GM12878 (cell line): ENCODE measurements around the gene NAA38. TPM values are rescaled to one million over a fixed set of nuclear protein-coding genes. Genes with fewer than 3 reads are reported as not detected.
A peak's percentile ranks its signal among the peaks of the same experiment; 100 is the strongest.

Experiments used
- CBFB ChIP-seq: IDR thresholded peaks from 2 replicates; pipeline ENCODE4 v1.6.1; 2016; ENCODE audit warnings: antibody characterized with exemption, low read depth
- EP300 ChIP-seq, 2 experiments: fragments of 150-350 bp in 1 of 2; IDR thresholded peaks; 2 replicates each; pipeline ENCODE4 v1.6.1; 2011 to 2012; ENCODE audit warnings: low read depth in 2 of 2, low read length in 2 of 2, borderline replicate concordance in 1 of 2, improper control_type of control experiment in 1 of 2, inconsistent platforms in 1 of 2; ENCODE audit not compliant: control insufficient read depth in 1 of 2
- HDGF ChIP-seq: fragments of 450-650 bp; IDR thresholded peaks from 2 replicates; pipeline ENCODE4 v1.6.1; 2016; ENCODE audit warnings: antibody characterized with exemption
- MTA2 ChIP-seq: fragments of 450-650 bp; IDR thresholded peaks from 2 replicates; pipeline ENCODE4 v1.6.1; 2016; ENCODE audit warnings: low read depth, mild to moderate bottlenecking, moderate library complexity
- MYC ChIP-seq: IDR thresholded peaks from 2 replicates; pipeline ENCODE4 v1.6.1; 2011; ENCODE audit warnings: mild to moderate bottlenecking, low read length, moderate library complexity, inconsistent platforms; ENCODE audit not compliant: insufficient read depth, insufficient replicate concordance, insufficient read length, severe bottlenecking
- NFYB ChIP-seq: IDR thresholded peaks from 2 replicates; pipeline ENCODE4 v1.6.1; 2011; ENCODE audit warnings: low read depth, mild to moderate bottlenecking, low read length, improper control_type of control experiment, moderate library complexity; ENCODE audit not compliant: insufficient read depth
- RFX5 ChIP-seq: IDR thresholded peaks from 2 replicates; pipeline ENCODE4 v1.6.1; 2011; ENCODE audit warnings: low read depth, low read length, improper control_type of control experiment
- RUNX3 ChIP-seq: IDR thresholded peaks from 2 replicates; pipeline ENCODE4 v1.6.1; 2012; ENCODE audit warnings: low read length, inconsistent platforms
- SIN3A ChIP-seq: IDR thresholded peaks from 2 replicates; pipeline ENCODE4 v1.6.1; 2012; ENCODE audit warnings: low read depth, low read length, improper control_type of control experiment
- SPI1 ChIP-seq: IDR thresholded peaks from 2 replicates; pipeline ENCODE4 v1.6.1; 2011; ENCODE audit warnings: low read depth, mild to moderate bottlenecking, low read length, moderate library complexity, borderline replicate concordance; ENCODE audit not compliant: insufficient read depth
- ZNF207 ChIP-seq: fragments of 450-650 bp; IDR thresholded peaks from 2 replicates; pipeline ENCODE4 v1.6.1; 2014; ENCODE audit warnings: antibody characterized with exemption, mild to moderate bottlenecking, borderline replicate concordance
- polyA plus RNA-seq, 11 experiments: library from polyadenylated mRNA; depleted of rRNA in 4 of 11; unstranded in 6 of 11; stranded (reverse) in 5 of 11; fragments of >200 nt; fragmentation: Nextera tagmentation in 4 of 11; fragmentation: Illumina TruSeq in 1 of 11; extraction: Ambion mirVana in 4 of 11; extraction: Trizol in 1 of 11; gene quantifications; 1 replicate in 1 of 11; 2 replicates in 10 of 11; pipeline versions ENCODE4 v1.2.1 to v1.2.3, GENCODE V29; 2011 to 2016; ENCODE audit warnings: inconsistent platforms in 2 of 11, missing spikeins in 2 of 11, low read depth in 1 of 11
- total RNA-seq, 4 experiments: library from RNA; depleted of rRNA in 3 of 4; stranded (reverse); fragments of >200 nt in 3 of 4; fragmentation: Illumina TruSeq in 1 of 4; extraction: Trizol in 1 of 4; gene quantifications; 2 replicates each; pipeline versions ENCODE4 v1.2.1 to v1.2.3, GENCODE V29; 2013 to 2021
- TF ChIP-seq, protein P1 (sequence below): fragments of 450-650 bp; IDR thresholded peaks from 2 replicates; pipeline ENCODE4 v1.6.1; 2016; ENCODE audit warnings: mild to moderate bottlenecking, moderate library complexity, borderline replicate concordance
- TF ChIP-seq, protein P2 (sequence below): fragments of 450-650 bp; IDR thresholded peaks from 2 replicates; pipeline ENCODE4 v1.6.1; 2017; ENCODE audit warnings: low read depth, mild to moderate bottlenecking, moderate library complexity
- TF ChIP-seq, protein P3 (sequence below): IDR thresholded peaks from 2 replicates; pipeline ENCODE4 v1.6.1; 2012; ENCODE audit warnings: low read depth, low read length, improper control_type of control experiment
- TF ChIP-seq, protein P4 (sequence below): fragments of 450-650 bp; formaldehyde crosslinking; IDR thresholded peaks from 2 replicates; pipeline ENCODE4 v1.4.0; 2020; ENCODE audit warnings: mild to moderate bottlenecking, moderate library complexity
- TF ChIP-seq, protein P5 (sequence below): IDR thresholded peaks from 2 replicates; pipeline ENCODE4 v1.6.1; 2011; ENCODE audit warnings: borderline replicate concordance, low read depth, mild to moderate bottlenecking, moderate library complexity, mixed read lengths, low read length; ENCODE audit not compliant: insufficient read depth; ENCODE audit errors: extremely low read length

NAA38 gene
- total and polyA plus RNA-seq, 10 of the 15 experiments (the other 5 are each of a cell fraction or from before 2014, with no cell fraction given): 31.5 to 337 (median 215) TPM

DNA sequence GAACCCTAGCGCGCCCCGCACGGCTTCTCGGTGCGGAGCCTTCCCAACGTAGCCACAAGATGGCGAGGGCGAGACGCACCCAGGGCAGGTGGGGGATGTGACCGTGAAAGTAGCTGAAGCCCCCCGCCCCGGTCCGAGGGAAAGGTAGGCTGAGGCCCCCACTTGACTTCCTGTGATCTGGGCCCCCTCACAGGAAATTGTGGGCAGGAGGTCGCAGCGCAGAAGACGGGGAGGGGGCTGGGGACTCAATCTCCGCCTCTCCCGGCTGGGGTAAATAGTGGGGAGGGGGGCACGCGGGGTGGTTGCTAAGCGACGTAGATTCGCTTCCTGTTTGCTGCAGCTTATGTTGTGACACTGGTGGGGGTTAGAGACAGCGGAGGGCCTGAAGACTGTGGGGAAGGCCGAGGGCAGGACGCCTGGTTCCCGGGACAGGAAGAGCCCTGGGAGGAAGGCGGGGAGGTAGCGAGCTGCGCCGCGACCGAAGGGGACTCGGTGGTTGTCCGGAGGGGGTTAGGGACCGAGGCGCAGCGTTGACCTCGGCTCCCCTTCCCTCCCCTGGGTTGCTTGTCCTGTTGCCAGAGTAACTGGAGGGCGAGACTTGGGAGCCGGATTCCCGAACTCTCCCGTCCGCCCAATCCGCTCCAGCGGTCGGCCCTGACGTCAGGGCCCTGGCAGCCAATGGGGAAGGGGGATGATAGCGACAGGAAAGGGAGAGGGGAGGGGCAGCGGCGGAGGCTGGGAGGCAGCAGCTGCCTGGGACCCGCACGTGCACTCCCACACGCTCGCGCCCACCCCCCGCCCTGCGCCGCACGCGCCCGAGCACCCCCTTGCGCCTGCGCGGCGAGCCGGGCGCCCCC is 22.2 kb downstream of the NAA38 start (continued):
- TF ChIP-seq, protein P1, sequence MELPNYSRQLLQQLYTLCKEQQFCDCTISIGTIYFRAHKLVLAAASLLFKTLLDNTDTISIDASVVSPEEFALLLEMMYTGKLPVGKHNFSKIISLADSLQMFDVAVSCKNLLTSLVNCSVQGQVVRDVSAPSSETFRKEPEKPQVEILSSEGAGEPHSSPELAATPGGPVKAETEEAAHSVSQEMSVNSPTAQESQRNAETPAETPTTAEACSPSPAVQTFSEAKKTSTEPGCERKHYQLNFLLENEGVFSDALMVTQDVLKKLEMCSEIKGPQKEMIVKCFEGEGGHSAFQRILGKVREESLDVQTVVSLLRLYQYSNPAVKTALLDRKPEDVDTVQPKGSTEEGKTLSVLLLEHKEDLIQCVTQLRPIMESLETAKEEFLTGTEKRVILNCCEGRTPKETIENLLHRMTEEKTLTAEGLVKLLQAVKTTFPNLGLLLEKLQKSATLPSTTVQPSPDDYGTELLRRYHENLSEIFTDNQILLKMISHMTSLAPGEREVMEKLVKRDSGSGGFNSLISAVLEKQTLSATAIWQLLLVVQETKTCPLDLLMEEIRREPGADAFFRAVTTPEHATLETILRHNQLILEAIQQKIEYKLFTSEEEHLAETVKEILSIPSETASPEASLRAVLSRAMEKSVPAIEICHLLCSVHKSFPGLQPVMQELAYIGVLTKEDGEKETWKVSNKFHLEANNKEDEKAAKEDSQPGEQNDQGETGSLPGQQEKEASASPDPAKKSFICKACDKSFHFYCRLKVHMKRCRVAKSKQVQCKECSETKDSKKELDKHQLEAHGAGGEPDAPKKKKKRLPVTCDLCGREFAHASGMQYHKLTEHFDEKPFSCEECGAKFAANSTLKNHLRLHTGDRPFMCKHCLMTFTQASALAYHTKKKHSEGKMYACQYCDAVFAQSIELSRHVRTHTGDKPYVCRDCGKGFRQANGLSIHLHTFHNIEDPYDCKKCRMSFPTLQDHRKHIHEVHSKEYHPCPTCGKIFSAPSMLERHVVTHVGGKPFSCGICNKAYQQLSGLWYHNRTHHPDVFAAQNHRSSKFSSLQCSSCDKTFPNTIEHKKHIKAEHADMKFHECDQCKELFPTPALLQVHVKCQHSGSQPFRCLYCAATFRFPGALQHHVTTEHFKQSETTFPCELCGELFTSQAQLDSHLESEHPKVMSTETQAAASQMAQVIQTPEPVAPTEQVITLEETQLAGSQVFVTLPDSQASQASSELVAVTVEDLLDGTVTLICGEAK: peak; percentile 63; the same call in 1 of the 2 replicates
- no peak; the same call in 1 of the 2 replicates for TF ChIP-seq MTA2
- peak; percentile 77 for TF ChIP-seq MYC
- peak; percentile 85 for TF ChIP-seq HDGF
- peak; percentile 69; the same call in 1 of the 2 replicates for TF ChIP-seq ZNF207
- peak; percentile 21; the same call in 1 of the 2 replicates for TF ChIP-seq SPI1
- TF ChIP-seq, protein P2, sequence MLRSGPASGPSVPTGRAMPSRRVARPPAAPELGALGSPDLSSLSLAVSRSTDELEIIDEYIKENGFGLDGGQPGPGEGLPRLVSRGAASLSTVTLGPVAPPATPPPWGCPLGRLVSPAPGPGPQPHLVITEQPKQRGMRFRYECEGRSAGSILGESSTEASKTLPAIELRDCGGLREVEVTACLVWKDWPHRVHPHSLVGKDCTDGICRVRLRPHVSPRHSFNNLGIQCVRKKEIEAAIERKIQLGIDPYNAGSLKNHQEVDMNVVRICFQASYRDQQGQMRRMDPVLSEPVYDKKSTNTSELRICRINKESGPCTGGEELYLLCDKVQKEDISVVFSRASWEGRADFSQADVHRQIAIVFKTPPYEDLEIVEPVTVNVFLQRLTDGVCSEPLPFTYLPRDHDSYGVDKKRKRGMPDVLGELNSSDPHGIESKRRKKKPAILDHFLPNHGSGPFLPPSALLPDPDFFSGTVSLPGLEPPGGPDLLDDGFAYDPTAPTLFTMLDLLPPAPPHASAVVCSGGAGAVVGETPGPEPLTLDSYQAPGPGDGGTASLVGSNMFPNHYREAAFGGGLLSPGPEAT: peak; percentile 79
- TF ChIP-seq RFX5: peak; percentile 92
- peak; percentile 84; the same call in 1 of the 2 replicates for TF ChIP-seq SIN3A
- TF ChIP-seq, protein P3, sequence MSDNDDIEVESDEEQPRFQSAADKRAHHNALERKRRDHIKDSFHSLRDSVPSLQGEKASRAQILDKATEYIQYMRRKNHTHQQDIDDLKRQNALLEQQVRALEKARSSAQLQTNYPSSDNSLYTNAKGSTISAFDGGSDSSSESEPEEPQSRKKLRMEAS: peak; percentile 56
- TF ChIP-seq, protein P4, sequence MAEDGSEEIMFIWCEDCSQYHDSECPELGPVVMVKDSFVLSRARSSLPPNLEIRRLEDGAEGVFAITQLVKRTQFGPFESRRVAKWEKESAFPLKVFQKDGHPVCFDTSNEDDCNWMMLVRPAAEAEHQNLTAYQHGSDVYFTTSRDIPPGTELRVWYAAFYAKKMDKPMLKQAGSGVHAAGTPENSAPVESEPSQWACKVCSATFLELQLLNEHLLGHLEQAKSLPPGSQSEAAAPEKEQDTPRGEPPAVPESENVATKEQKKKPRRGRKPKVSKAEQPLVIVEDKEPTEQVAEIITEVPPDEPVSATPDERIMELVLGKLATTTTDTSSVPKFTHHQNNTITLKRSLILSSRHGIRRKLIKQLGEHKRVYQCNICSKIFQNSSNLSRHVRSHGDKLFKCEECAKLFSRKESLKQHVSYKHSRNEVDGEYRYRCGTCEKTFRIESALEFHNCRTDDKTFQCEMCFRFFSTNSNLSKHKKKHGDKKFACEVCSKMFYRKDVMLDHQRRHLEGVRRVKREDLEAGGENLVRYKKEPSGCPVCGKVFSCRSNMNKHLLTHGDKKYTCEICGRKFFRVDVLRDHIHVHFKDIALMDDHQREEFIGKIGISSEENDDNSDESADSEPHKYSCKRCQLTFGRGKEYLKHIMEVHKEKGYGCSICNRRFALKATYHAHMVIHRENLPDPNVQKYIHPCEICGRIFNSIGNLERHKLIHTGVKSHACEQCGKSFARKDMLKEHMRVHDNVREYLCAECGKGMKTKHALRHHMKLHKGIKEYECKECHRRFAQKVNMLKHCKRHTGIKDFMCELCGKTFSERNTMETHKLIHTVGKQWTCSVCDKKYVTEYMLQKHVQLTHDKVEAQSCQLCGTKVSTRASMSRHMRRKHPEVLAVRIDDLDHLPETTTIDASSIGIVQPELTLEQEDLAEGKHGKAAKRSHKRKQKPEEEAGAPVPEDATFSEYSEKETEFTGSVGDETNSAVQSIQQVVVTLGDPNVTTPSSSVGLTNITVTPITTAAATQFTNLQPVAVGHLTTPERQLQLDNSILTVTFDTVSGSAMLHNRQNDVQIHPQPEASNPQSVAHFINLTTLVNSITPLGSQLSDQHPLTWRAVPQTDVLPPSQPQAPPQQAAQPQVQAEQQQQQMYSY (CRISPR knock-in tag): no peak
- TF ChIP-seq RUNX3: no peak
- TF ChIP-seq, protein P5, sequence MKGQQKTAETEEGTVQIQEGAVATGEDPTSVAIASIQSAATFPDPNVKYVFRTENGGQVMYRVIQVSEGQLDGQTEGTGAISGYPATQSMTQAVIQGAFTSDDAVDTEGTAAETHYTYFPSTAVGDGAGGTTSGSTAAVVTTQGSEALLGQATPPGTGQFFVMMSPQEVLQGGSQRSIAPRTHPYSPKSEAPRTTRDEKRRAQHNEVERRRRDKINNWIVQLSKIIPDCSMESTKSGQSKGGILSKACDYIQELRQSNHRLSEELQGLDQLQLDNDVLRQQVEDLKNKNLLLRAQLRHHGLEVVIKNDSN: peak; percentile 54
- TF ChIP-seq NFYB: peak; percentile 75; the same call in 1 of the 2 replicates
- TF ChIP-seq EP300 (IDR thresholded peaks at IDR 0.05; ENCODE audit: borderline replicate concordance in 1 of 2, control insufficient read depth in 1 of 2, low read depth in 2 of 2, low read length in 2 of 2): peak in 1 of 2 experiments; percentile 35; a peak in 1 of 4 replicates
- TF ChIP-seq CBFB: no peak
